H9 (cell line): ENCODE results near the gene TMEM132D. TPM values are rescaled to one million over a fixed set of nuclear protein-coding genes. Genes with fewer than 3 reads are reported as not detected.

Experiments used
- DNase-seq: peaks from one replicate; pipeline ENCODE4 v3.0.0-alpha.2; 2017
- H2AFZ ChIP-seq: one replicate; pipeline ENCODE4 v1.6.1; 2013; ENCODE audit warnings: mild to moderate bottlenecking, low read length, control low read depth, moderate library complexity
- H2AK5ac ChIP-seq: 2 replicates; pipeline ENCODE4 v1.6.1; 2013; ENCODE audit warnings: low read length, control low read depth, mixed read lengths; ENCODE audit not compliant: insufficient read length
- H2BK120ac ChIP-seq: one replicate; pipeline ENCODE4 v1.6.1; 2013; ENCODE audit warnings: low read depth, mild to moderate bottlenecking, low read length, control low read depth, inconsistent platforms; ENCODE audit not compliant: poor library complexity, severe bottlenecking
- H2BK12ac ChIP-seq: 2 replicates; pipeline ENCODE4 v1.6.1; 2013; ENCODE audit warnings: low read length, control low read depth, mixed read lengths, low read depth; ENCODE audit not compliant: insufficient read length
- H2BK15ac ChIP-seq: 2 replicates; pipeline ENCODE4 v1.6.1; 2013; ENCODE audit warnings: low read depth, low read length, control low read depth
- H2BK20ac ChIP-seq: one replicate; pipeline ENCODE4 v1.6.1; 2013; ENCODE audit warnings: low read depth, mild to moderate bottlenecking, low read length, control low read depth, inconsistent platforms; ENCODE audit not compliant: poor library complexity, severe bottlenecking
- H2BK5ac ChIP-seq: 2 replicates; pipeline ENCODE4 v1.6.1; 2013; ENCODE audit warnings: low read length, control low read depth, mixed read lengths; ENCODE audit not compliant: insufficient read length
- H3K14ac ChIP-seq: 2 replicates; pipeline ENCODE4 v1.6.1; 2013; ENCODE audit warnings: low read length, control low read depth; ENCODE audit not compliant: insufficient read depth
- H3K18ac ChIP-seq: 2 replicates; pipeline ENCODE4 v1.6.1; 2013; ENCODE audit warnings: low read depth, mild to moderate bottlenecking, mixed read lengths, low read length, control low read depth; ENCODE audit not compliant: insufficient read length
- H3K23ac ChIP-seq: 2 replicates; pipeline ENCODE4 v1.6.1; 2013; ENCODE audit warnings: low read length, control low read depth, mixed read lengths, low read depth; ENCODE audit not compliant: insufficient read length
- H3K23me2 ChIP-seq: 2 replicates; pipeline ENCODE4 v1.6.1; 2013; ENCODE audit warnings: low read depth, mild to moderate bottlenecking, mixed read lengths, low read length, control low read depth; ENCODE audit not compliant: insufficient read length, poor library complexity, severe bottlenecking
- H3K27ac ChIP-seq: 2 replicates; pipeline ENCODE4 v1.5.1; 2013; ENCODE audit warnings: low read length, control low read depth, mixed read lengths, low read depth; ENCODE audit not compliant: insufficient read length
- H3K27me3 ChIP-seq: 2 replicates; pipeline ENCODE4 v1.6.1; 2013; ENCODE audit warnings: low read length, control low read depth, inconsistent platforms; ENCODE audit not compliant: insufficient read depth
- H3K4ac ChIP-seq: 2 replicates; pipeline ENCODE4 v1.6.1; 2013; ENCODE audit warnings: low read depth, mild to moderate bottlenecking, control low read depth, inconsistent platforms, low read length, moderate library complexity
- H3K4me1 ChIP-seq: 2 replicates; pipeline ENCODE4 v1.6.1; 2013; ENCODE audit warnings: low read length, control low read depth, inconsistent platforms; ENCODE audit not compliant: insufficient read depth
- H3K4me2 ChIP-seq: 2 replicates; pipeline ENCODE4 v1.6.1; 2013; ENCODE audit warnings: low read length, control low read depth, mixed read lengths; ENCODE audit not compliant: insufficient read length, insufficient read depth
- H3K56ac ChIP-seq: 2 replicates; pipeline ENCODE4 v1.6.1; 2013; ENCODE audit warnings: low read depth, mild to moderate bottlenecking, mixed read lengths, low read length, control low read depth; ENCODE audit not compliant: insufficient read length
- H3K79me1 ChIP-seq: 2 replicates; pipeline ENCODE4 v1.6.1; 2013; ENCODE audit warnings: low read depth, mild to moderate bottlenecking, moderate library complexity, low read length, control low read depth, inconsistent platforms; ENCODE audit not compliant: insufficient read depth, poor library complexity, severe bottlenecking
- H3K79me2 ChIP-seq: 2 replicates; pipeline ENCODE4 v1.6.1; 2013; ENCODE audit warnings: low read length, control low read depth, inconsistent platforms; ENCODE audit not compliant: insufficient read depth
- H3K9ac ChIP-seq: 2 replicates; pipeline ENCODE4 v1.6.1; 2013; ENCODE audit warnings: low read length, control low read depth, mixed read lengths; ENCODE audit not compliant: insufficient read length; ENCODE audit errors: extremely low read depth
- H3K9me3 ChIP-seq: one replicate; pipeline ENCODE4 v1.6.1; 2013; ENCODE audit warnings: low read depth, low read length, inconsistent platforms; ENCODE audit not compliant: control insufficient read depth
- H3T11ph ChIP-seq: one replicate; pipeline ENCODE4 v1.6.1; 2013; ENCODE audit warnings: mild to moderate bottlenecking, low read length, control low read depth, inconsistent platforms
- H4K20me1 ChIP-seq: one replicate; pipeline ENCODE4 v1.6.1; 2013; ENCODE audit not compliant: control insufficient read depth, insufficient read length, insufficient read depth
- H4K5ac ChIP-seq: 2 replicates; pipeline ENCODE4 v1.6.1; 2013; ENCODE audit warnings: low read depth, mild to moderate bottlenecking, mixed read lengths, low read length, control low read depth; ENCODE audit not compliant: insufficient read length
- H4K8ac ChIP-seq: replicated peaks from 2 replicates; pipeline ENCODE4 v1.6.1; 2013; ENCODE audit warnings: low read length, control low read depth, mixed read lengths, low read depth; ENCODE audit not compliant: insufficient read length
- H4K91ac ChIP-seq: 2 replicates; pipeline ENCODE4 v1.6.1; 2013; ENCODE audit warnings: low read depth, mild to moderate bottlenecking, moderate library complexity, mixed read lengths, low read length, control low read depth; ENCODE audit not compliant: insufficient read length
- H3K27ac Mint-ChIP-seq, 3 experiments: 2 replicates in 2 of 3; 3 replicates in 1 of 3; pipeline ENCODE4 v1.8.0; 2020 to 2021; ENCODE audit warnings: mixed read lengths in 3 of 3, mild to moderate bottlenecking in 1 of 3, moderate library complexity in 1 of 3
- H3K27me3 Mint-ChIP-seq: 2 replicates; pipeline ENCODE4 v1.8.0; 2021; ENCODE audit warnings: low read depth, mild to moderate bottlenecking, moderate library complexity, mixed read lengths
- H3K36me3 Mint-ChIP-seq, 3 experiments: 2 replicates in 2 of 3; 3 replicates in 1 of 3; pipeline ENCODE4 v1.8.0; 2020 to 2021; ENCODE audit warnings: low read depth in 3 of 3, mixed read lengths in 3 of 3; ENCODE audit not compliant: insufficient read depth in 1 of 3
- H3K4me1 Mint-ChIP-seq, 2 experiments: 2 replicates each; pipeline ENCODE4 v1.8.0; 2020; ENCODE audit warnings: mixed read lengths in 2 of 2
- H3K4me3 Mint-ChIP-seq, 2 experiments: 2 replicates in 1 of 2; 3 replicates in 1 of 2; pipeline ENCODE4 v1.8.0; 2020 to 2021; ENCODE audit warnings: mild to moderate bottlenecking in 2 of 2, mixed read lengths in 2 of 2, moderate library complexity in 1 of 2
- H3K9me3 Mint-ChIP-seq, 2 experiments: 2 replicates in 1 of 2; 3 replicates in 1 of 2; pipeline ENCODE4 v1.8.0; 2020; ENCODE audit warnings: mild to moderate bottlenecking in 2 of 2, mixed read lengths in 2 of 2, moderate library complexity in 1 of 2
- WGBS: extraction: QIAGEN DNeasy Blood & Tissue Kit; methylation state at CpG from one replicate; pipeline ENCODE4 v1.1.7; 2013; ENCODE audit warnings: missing lambda C conversion rate, low lambda C conversion rate, mixed read lengths; ENCODE audit not compliant: insufficient read length; ENCODE audit errors: extremely low coverage; 5-methylcytosine and 5-hydroxymethylcytosine counted together
- total RNA-seq: library from RNA; stranded (reverse); gene quantifications from 2 replicates; pipeline ENCODE4 v1.2.1, GENCODE V29; 2021
- TF ChIP-seq, protein P1 (sequence below): fragments of 200-600 bp; sonication (generic); conservative IDR thresholded peaks from 3 replicates; pipeline ENCODE4 v1.8.0; 2021; ENCODE audit warnings: antibody characterized with exemption, mild to moderate bottlenecking

TMEM132D gene
- total RNA-seq, 1 experiment from 2014 or later = 6.1 TPM

DNA sequence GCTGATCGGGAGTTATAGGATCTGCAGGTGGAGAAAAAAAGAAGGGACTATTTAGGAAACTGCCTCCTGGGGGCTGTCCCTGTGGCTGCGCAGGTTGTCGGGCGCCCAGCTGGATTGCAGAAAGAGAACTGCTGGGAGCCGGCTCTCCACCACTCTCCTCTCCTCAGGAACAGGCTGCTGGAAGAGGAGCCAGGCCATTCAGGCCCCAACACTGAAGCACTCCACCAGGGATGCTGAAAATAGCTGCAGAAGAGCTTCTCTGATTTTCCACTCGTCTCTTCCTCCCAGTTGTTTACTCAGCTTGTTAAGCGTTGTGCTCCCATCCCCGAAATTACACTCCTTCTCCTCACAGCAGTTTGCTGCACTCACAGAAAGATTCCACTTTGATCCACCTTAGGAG lies 703.2 kb downstream of the TMEM132D start:
- Histone ChIP-seq H3K9me3 (no peaks in the 10 kb centered on the region), H3K14ac (no peak overlapping the region), H3T11ph (no peak overlapping the region), H3K56ac (no peak overlapping the region), H3K9ac (no peak overlapping the region), H2AFZ (no peak overlapping the region), H3K4me1 (no peaks in the 10 kb centered on the region; the same call in 1 of the 2 replicates), H4K20me1 (no peaks in the 10 kb centered on the region), H3K23me2 (no peaks in the 10 kb centered on the region), H4K91ac (no peak overlapping the region), H3K27me3 (no peaks in the 10 kb centered on the region), H2BK12ac (no peak overlapping the region), H3K23ac (no peak overlapping the region), H3K27ac (no peak overlapping the region), H2AK5ac (no peak overlapping the region), H3K4ac (no peak overlapping the region), H2BK15ac (no peak overlapping the region), H3K4me2 (no peak overlapping the region), H2BK5ac (no peak overlapping the region), H2BK20ac (no peak overlapping the region), H4K5ac (no peak overlapping the region), H2BK120ac (no peak overlapping the region), H3K79me2 (no peaks in the 10 kb centered on the region), H3K18ac (no peak overlapping the region), H3K79me1 (no peaks in the 10 kb centered on the region), H4K8ac (no peak overlapping the region)
- Mint-ChIP-seq H3K27ac (no peak overlapping the region), H3K4me3 (no peak overlapping the region), H3K4me1 (peaks cover 27 to 34% of the 10 kb centered on the region in 2 experiments), H3K27me3 (no peaks in the 10 kb centered on the region), H3K36me3 (peaks cover 1 to 13% (median 10%) of the 10 kb centered on the region in 3 experiments; a peak in 5 of 7 replicates), H3K9me3 (peaks cover 12% of the 10 kb centered on the region in 2 experiments)
- WGBS = no CpG with 5 or more reads among the region's 8 CpGs
- TF ChIP-seq, protein P1, sequence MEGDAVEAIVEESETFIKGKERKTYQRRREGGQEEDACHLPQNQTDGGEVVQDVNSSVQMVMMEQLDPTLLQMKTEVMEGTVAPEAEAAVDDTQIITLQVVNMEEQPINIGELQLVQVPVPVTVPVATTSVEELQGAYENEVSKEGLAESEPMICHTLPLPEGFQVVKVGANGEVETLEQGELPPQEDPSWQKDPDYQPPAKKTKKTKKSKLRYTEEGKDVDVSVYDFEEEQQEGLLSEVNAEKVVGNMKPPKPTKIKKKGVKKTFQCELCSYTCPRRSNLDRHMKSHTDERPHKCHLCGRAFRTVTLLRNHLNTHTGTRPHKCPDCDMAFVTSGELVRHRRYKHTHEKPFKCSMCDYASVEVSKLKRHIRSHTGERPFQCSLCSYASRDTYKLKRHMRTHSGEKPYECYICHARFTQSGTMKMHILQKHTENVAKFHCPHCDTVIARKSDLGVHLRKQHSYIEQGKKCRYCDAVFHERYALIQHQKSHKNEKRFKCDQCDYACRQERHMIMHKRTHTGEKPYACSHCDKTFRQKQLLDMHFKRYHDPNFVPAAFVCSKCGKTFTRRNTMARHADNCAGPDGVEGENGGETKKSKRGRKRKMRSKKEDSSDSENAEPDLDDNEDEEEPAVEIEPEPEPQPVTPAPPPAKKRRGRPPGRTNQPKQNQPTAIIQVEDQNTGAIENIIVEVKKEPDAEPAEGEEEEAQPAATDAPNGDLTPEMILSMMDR = no peak
- DNase-seq = no peak
